ENCODE results near the gene MRRF. TPM values are rescaled to one million over a fixed set of nuclear protein-coding genes. Genes with fewer than 3 reads are reported as not detected.

The MRRF gene, protein sequence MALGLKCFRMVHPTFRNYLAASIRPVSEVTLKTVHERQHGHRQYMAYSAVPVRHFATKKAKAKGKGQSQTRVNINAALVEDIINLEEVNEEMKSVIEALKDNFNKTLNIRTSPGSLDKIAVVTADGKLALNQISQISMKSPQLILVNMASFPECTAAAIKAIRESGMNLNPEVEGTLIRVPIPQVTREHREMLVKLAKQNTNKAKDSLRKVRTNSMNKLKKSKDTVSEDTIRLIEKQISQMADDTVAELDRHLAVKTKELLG
- 22.0 TPM for polyA plus RNA-seq (2013, experiment 1 of 2; ENCODE audit: insufficient read length)
- 23.6 TPM for polyA plus RNA-seq (2013, experiment 2 of 2; ENCODE audit: insufficient read length)

DNA sequence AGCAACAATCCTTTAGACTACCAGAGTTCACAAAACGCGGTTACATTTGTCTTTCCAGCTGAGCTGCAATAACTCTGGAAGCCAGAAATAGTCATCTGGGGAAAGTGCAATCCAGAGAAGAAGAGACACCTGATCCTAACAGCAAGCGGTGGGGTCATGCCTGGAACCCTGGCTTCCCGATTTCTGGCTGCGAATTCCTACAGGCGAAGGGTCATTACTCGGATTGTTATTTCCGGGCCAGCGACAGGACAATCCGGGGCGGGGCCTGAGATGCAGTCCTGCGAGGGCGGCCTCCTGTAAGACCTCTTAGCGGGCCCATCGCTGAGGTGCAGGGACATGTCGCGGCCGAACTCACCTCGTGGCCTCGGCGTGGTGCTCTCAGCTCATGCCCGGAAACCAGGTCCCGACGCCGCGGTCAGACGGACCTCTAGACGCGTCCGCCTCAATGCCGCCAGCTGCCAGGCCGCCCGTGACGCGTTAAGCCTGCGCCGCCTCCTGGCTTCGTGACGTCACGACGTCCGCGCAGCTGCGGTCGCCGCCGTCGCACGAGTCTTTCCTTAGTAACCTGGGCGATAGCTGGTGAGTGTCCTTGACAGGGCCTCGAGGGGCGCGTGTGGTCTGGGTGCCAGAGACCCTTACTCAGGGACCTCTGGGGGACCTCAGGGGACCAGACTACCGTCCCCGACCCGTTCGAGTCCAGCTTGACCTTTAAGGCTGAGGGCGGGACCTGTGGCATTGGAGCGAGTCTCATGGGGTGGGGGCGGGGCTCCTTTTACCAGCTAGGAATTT, at the start of gene MRRF, which contains the start of gene RBM18:
MRRF (plus strand) TSS at position 523 of the 789 bp plus-strand sequence. CDS start 6,010 bp downstream, outside the sequence.
RBM18 (minus strand) TSS at position 481 of the 789 bp plus-strand sequence. CDS start 3,348 bp downstream, outside the sequence.
- peak; percentile 89 for DNase-seq

DNA sequence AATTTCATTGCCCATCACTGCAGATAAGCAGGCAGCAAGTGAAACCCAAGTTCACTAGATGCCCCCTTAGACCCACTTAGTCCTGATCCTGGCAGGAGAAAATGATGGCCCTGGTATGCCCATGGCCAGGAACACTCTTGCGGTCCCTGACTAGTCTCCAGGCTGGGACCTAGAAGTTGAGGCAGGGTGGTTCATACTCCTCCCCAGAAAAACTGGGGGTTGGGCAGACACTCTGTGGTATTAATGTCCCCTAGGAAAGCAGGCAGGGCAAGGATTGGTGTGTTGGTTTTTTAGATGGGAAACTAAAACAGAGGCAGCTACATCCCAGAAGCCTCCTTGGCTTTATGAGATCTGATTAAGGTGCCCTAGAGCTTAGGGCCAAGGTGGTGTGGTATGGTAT, 49.0 kb upstream of the MRRF start:
- no peak for DNase-seq

DNA sequence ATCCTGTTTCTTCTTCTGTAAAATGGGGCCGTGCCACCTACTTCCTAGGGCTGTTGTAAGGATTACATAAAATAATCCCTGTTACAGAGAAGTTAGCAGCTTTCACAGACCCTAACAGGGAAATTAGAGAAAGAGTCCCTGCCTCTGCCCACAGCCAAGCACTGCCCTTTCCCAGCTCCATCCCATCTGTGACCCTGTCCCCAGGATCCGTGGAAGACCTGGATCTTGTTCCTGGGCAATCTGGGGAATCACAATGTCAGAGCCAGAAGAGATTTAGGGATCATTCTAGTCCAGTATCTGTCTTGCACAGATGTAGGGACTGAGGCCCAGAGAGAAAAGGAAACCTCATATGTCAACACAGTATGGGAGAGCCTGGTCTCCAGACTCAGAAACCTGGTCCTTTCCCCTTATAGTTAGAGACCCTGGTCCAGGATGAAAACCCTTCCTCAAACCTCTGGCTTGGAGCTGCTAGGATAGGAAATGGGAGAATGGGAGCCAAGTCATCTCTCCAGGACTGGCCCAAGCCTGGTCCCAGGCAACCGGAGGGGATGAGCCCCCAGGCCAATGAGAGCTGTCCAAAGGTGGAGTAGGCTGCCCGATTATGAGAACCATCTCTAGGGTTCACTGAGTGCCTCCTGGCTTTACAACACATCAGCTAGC, 48.4 kb upstream of the MRRF start:
- DNase-seq, result no peak

DNA sequence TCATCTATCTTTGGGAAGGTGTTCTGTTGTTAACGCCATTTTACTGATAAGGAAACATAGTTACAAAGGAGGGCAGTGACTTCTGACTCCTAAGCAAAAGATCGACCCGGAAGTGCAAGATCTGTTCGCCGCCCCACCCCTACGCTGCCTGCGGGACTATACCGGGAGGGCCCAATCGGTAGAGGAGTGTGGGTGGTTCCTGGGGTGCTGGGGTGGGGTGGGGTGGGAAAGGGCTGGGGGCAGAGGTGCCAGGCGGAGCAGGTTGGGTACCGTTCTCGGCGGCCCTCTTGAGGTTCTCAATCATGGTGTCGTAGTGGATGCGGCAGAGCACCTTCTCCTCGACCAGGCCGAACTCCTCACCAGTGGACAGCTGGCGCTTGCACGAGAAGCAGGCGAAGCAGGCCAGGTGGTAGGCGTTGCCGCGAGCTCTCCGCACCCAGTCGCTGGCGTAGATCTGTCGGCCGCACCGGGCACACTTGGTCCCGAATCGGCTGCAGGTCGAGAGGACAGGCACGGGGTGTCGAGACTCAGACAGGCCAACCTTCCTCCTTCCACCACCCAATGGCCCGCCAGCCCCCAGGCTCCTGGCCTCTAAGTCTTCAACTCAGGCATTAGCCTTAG, 47.8 kb upstream of the MRRF start:
- DNase-seq, result no peak

DNA sequence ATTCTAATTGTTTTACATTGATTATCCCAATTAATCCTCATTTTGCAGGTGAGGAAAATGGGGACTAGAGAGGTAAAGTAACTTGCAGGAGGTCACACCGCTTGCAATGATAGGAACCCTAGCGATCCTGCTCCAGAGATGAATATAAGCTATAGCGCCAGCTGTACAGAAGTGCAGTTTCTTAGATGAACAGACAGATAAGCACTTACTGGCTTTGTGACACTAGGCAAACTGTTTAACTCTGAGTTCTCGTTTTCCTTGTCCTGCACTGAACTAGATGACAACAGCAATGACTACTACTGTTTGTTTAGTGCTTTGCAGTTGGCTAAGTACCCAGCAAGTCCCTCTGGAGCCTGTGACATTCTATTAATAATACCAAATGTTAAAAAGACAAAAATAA, 47.0 kb upstream of the MRRF start:
- no peak for DNase-seq

DNA sequence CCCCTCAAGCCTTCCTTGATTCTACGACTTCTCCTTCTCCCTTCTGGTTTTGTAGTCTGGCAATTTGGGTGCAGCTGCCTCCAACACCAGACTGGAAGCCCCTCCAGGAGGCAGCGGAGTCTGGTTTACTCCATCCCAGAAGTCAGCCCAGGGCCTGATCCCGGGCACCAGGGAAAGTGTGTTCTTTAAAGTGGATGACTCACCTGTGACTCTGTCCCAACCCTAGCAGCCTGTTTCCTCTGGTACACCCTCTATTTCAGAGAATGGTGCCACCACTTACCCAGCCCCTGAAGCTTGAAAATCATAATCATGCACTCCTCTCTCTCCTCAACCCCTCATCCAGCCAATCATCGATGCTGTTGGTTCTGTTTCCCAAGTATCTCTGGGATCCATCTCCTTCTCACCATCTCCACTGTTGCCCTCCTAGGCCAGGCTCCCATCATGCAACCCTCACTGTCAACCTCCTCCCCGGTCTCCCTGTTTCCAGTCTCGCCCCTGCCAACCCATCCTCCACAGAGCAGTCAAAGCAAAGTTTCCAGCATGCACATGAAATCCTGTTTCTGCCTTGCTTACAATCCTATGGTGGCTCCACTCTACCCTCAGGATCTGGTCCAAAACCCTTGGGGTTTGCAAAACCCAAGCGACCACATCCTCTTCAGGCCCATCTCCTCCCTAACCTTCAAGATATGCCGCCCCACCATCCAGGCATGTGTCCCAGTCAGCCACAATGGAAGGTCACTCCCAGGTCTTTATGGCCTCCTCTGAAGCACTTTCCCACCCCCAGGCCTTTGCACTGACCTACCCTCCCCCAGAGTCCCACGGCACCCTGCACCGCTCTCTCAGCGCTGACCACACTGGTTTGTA, 46.4 kb upstream of the MRRF start:
- DNase-seq, result no peak

DNA sequence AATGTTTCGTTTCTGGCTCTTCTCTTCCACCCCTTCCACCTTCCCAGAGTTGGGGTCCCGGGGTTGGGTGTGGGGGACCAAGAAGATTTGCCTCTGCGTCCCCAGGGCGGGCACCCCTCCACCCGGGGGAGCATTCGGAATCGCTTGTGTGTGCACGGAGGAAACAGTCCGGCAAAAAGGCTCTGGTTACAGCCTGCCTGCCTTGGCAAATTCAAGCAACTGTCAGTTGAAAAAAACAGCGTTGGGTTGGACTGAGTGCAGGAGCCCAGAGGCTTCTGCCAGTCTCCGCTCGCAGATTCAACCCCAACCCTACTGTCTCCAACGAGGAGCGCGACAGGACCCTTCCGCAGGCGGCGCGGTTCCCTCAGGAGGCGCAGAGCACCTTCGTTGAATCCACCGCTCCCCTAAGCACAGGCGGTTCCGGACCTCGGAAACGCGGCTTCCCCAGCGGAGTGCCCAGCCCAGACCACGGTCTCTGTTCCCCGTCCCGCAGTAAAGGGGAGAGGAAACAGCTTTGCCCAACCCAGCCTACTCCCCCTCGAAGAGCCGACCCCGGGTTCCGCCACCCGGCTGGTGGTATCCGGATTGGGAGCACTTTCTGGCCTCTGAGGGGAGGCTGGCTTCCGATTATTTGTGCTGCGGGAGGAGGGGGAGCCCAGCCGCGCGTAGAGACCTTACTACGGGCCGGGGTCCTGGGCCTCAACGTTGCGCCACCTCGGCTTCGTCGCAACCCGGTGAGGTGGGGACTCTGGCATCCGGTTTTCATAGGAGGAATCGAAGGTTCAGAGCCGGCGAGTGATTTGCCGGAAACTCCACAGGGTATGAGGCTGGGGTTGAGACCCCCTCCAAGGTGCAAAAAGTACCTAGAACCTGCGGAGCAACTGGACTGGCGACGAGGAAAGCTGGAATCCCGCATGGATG, 45.5 kb upstream of the MRRF start:
- DNase-seq, result no peak

DNA sequence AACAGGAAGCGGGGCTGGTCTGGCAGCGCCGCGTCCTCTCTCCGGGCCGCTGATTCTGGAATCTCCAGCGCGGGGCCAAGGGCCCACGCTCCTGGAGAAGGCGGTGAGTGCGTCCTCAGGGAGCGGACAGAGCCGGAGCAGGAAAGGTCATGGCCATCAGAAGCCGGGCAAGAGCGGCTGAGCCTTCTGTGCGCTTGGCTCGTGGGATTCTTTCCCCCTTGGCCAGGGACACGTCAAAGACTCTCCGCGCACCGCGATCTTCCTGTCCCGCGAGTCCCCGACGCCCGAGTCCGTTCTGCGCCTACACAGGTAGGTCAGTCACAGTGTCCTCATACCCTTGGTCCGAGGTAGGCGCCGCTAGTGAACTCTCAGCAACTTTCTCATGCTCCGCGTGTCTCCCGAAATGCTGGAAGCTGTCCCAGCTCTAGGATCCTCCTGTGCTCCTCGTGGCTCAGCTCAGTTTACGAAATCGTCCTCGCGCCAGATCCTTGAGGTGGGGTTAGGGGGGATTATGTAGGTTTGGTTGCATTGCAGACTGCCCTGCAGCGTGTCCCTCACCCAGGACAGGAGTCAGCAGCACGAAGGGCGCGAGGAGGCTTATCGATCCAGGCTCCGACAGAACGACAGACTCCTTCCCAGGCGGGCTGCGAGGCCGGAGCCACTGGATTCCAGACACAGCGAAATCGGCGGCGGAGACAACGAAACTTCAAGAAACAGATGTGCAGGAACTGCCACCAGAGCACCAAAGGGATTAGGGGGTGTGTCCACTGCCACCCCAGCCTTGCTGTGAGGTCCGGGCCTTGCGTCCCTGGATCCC, 44.6 kb upstream of the MRRF start:
- DNase-seq, result no peak

DNA sequence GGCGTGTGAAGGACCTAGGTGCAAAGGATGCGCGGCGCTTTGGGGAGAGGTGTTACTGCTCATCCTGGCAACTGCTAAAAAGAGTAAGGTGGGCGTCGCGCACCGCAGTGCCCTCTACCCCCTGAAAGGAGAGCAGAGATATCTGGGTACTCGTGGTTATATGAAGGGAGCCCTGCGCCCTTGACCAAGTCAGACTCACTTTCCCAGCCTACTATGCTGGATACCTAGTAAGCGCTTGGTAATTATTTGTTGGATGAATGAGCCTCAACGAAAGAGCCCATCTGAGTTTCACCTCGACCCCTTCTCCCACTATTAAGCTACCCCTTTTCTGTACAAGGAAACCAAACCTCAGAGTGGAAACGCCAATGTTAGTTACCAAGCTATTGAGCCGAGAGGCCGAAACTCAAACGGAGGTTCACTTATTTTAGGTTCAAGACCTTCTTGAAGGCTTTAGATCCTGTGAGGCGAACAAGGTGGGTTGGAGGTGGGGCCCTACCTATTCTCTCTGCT, 44.0 kb upstream of the MRRF start:
- DNase-seq, result no peak

DNA sequence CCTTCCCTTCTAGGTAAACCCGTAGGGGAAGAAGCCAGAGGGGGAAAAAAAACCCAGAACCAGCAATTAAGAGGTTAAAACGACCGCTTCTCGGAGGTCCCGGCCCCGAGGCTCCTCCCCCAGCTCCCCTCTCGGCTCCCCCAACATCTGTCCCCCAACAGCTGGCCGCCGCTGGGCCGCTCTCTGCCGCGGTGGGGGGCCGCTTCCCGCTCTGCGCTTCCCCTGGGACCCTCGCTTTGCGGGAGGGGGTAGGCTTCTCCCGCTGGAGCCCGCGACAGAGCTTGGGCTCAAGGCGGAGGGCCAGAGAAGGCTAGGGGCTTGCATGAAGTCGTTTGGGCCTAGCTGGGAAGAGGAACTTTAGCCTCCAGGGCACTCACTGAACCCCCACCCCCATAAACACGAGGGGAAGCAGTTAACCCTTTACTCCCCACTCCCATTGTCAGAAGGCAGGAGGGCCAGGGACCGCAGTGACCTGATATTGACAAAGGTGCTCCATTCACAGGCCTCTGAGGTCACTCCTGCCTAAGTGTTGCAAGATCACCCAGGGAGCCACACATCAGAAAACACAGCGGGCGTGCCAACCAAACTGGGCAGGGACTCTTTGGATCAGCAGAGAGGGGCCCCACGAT, 43.4 kb upstream of the MRRF start:
- DNase-seq, result no peak

DNA sequence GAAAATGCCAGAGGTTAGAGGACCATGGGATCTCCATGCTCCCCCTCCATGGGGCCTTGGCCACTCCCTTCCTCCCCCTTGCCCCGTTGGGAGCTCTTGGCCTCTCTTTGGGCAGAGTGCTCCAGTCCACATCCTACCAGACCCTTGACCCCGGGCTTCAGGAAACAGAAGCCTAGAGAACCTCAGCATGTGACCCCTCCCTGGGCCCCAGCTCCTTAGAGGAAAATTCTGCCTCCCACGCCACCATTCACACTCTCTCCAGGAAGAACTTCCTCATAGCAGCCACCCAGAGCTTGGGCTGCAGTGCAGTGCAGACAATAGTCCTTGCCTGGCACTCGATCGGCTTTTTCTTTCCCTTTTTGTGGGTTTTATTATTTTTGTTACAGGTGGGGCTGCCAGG, 41.9 kb upstream of the MRRF start:
- no peak for DNase-seq

DNA sequence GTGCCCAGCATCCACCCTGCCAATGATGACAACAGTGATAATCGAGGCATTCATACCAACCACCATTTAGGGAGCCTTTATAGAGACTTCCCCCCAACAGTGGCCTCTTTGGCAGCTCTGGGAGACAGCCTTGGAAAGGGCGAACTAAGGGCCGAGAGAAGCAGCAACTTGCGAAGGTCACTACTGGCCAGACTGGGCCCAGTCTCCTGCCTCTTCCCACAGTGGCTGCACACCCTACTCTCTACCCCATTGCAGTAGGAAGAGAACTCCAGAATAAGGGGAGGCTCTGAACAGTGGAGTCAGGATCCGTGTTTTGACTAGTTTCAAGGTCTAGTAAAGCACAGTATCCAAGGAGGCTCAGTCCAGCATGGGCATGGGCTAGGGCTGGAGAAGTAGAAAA, 41.2 kb upstream of the MRRF start:
- no peak for DNase-seq

DNA sequence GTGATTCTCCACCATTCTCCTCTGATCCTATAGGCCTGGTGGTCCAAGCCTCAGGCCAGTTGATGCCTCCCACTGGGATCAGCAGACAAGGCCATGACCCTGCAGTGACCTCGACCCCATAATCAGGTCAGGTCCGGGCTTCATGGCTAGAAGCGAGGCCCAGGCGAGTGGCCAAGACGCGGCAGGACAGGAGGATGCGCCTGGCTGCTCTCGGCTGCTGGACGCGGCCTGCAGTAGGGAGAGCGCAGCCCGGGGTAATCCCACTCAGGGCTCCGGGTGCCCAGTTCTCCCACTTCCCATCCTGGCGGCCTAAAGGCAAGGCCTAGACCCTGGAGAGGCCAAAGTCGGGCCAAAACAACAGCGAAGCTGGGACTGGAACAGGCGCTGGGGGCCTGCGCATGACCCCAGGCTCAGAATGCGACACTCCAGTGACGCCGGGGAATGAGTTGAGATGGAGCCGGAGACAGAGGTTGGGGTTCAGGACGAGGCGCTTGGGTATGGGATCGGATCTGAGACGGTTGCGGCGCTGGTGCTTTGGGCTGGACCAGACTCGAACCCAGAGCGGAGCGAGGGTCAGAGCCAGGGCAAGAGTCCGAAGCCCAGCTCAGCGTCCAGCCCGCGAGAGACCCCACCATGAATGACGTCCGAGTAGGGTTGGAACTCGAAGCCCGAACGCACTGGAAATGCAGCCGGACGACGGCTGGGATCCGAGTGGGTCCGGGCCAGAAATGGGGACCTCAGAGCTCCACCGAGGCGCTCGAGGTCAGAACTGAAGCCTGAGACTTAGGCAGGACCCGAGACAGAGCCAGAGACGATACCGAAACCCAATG, 39.2 kb upstream of the MRRF start:
- DNase-seq, result no peak

DNA sequence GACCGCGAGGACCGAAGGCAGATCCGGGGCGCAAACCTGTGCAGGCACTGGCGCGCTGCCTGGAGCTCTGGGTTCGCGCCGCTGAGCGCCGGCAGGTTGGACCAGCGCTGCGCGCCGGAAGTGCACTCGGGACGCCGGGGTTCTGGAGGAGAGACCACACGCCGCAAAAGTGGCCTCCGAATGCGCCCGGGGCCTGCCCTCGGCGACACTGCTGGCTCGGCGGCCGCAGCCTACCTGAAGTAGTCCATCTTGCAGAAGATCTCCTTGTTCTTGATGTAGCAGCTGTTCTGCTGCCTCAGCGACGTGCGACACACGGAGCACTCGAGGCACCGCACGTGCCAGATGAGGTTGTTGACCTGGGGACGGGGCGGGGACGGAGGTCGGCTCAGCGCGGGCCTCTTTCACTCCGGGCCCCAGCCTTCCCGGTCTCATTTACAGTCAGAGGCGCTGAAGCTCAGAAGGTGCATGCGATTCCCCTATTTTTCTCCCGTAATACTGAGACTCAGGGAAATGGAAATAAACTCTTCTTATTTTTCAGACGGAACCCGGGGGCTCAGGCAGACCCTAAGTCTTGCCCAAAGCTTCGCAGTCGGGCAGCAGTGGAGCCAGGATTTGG, 38.4 kb upstream of the MRRF start:
- DNase-seq, result no peak

DNA sequence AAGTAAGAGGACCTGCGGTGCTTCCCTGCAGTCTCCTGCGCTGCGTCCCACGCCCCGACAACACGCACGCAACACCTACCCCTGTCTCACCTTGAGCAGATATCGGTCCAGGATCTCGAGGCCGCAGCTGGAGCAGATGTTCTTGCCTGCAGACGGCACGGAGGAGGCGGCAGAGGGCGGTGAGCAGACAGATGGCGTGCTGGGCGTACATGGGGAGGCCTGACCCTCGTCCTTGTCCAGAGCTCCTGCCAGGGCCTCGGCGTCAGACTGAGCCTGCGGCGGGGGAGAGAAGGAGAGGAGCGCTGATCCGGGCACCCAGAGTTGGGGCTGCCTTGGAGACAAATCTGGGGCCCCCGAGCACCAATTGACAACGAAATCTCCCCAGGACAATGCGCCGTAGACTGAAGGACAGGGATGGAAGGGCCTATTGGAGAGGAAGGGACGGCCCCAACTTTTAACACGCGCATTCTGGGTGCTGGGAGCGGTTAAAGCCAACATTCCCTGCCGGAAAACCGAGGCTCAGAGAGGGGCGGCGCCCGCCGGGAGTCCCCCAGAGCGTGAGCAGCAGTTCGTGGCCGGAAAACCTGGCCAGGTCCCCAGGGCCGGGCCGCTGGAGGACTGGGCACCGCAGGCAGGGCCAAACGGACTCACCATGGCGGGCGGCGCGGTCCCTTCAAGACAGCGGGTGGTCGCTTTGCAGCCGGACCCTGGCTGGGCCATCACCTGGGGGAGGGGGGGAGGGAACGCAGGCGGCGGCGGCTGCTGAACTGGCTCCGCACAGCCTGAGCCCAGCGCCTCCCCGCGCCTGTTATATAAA, 37.7 kb upstream of the MRRF start:
- no peak for DNase-seq

DNA sequence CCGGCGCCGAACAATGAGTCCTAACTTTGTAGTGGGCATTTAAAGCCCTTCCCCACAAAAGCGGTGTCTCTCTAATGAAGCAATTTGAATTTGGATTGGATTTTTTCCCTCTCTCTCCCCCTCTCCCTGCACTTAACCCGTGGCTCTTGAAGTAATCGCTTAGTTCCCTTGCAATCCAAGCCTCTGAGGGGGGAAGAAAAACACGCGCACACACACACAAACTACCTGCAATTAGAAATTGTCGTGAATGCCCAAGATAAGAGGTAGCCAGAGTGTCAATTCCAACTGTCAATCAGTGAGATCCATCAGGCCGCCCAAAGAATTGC, 37.1 kb upstream of the MRRF start:
- no peak for DNase-seq

DNA sequence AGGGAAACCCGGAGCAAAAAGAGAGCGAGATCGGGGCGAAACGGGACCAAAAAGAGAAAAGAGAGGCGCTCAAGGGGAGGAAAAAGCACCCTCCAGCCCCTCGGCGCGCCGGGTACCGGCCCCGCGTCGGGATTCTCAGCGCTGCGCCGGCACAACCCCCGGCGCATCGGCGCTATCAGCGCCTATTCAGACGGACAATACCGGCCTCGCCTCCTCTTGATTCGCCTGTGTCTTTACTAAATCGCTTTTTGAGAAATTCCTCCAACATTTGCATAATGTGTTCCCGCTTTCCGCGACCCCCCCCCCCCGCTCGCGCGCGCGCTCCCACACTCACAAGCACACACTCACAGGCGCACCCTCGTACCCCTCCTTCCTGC, 36.5 kb upstream of the MRRF start:
- DNase-seq, result no peak
